ENCODE data around the gene CTRB2. TPM values are rescaled to one million over a fixed set of nuclear protein-coding genes. Genes with fewer than 3 reads are reported as not detected.

Gene CTRB2
- total RNA-seq, 1 experiment from 2014 or later, result not detected

DNA sequence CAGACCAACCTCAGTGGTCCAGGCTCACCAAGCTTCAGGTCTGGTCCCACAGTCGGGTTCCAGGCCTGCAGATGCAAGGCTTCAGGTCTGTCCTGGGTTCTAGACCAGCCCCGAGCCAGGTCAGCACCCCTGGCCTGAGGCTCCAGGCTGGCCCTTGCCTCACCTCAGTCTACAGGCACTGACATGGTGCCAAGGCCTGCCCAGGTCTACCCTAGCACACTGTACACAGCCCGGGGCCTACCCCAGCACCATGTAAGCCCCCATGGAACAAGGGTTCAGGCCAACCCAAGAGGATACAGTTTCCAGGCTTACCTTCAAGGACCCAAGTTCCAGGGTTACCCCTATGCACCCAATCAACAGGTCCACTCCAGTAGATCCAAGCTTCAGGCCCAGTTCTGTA, 31.9 kb downstream of the CTRB2 start:
- DNase-seq (ENCODE audit: low read depth), result no peak

DNA sequence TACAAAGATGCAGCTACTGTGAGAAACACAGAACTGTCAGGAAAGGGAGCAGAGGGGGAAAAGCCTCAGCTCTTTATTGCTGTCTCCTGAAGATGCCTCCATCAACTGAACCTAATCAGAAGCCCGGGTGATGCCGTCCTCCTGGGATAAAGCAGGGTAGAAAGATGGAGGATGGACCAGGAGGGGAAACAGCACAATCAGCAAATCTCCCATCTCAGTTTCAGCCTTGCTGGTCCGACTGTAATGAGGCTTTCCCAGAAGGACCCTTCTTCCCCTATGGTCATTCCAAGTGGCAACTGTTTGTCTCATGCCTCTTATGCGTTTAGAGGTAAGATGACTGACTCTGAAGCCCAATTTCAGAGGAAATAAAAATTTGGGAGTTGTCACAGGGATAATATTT, 34.4 kb downstream of the CTRB2 start:
- no peak for DNase-seq (ENCODE audit: low read depth)

DNA sequence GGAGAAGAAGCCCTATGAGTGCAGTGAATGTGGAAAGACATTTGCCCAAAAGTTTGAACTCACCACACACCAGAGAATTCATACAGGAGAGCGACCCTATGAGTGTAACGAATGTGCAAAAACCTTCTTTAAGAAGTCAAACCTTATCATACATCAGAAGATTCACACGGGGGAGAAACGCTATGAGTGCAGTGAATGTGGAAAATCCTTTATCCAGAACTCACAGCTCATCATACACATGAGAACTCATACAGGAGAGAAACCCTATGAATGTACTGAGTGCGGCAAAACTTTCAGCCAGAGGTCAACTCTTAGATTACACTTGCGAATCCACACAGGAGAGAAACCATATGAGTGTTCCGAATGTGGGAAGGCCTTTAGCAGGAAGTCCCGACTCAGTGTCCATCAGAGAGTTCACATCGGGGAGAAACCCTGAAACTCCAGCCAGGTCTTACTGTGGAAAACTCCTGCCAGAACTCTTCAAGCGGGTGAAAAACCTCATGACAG, 37.0 kb downstream of the CTRB2 start:
- DNase-seq (ENCODE audit: low read depth), result no peak

DNA sequence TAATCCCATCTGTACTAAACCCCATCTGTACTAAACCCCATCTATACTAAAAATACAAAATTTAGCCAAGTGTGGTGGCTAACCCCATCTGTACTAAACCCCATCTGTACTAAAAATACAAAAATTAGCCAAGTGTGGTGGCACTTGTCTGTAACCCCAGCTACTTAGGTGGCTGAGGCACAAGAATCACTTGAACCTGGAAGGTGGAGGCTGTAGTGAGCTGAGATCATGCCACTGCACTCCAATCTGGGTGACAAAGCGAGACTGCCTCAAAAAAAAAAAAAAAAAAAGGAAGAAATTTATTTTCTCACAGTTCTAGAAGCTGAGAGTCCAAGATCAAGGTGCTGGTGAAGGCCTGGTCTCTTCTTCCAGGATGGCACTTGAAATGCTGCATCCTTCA, 46.6 kb downstream of the CTRB2 start:
- no peak for DNase-seq (ENCODE audit: low read depth)

Other genes with a start within 250 kb of the CTRB2 start
- 3.8 and 9.4 TPM in 2 replicates for gene WDR59, start 222.0 kb downstream of the CTRB2 start, total RNA-seq (2014; rRNA removed; shearing (Covaris generic))
- 17.5 and 21.9 TPM in 2 replicates for gene ZNRF1, start 208.1 kb downstream of the CTRB2 start, total RNA-seq (2014; rRNA removed; shearing (Covaris generic))
- gene LDHD, start 90.4 kb downstream of the CTRB2 start, total RNA-seq (2014; rRNA removed; shearing (Covaris generic)), result not detected in 2 replicates
- gene ZFP1, start 58.6 kb downstream of the CTRB2 start, total RNA-seq (2014; rRNA removed; shearing (Covaris generic)), result 8.9 and 10.2 TPM in 2 replicates
- not detected in 2 replicates for gene CTRB1, start 11.8 kb upstream of the CTRB2 start, total RNA-seq (2014; rRNA removed; shearing (Covaris generic))
- 39.1 and 43.3 TPM in 2 replicates for gene BCAR1, start 44.5 kb upstream of the CTRB2 start, total RNA-seq (2014; rRNA removed; shearing (Covaris generic))
- 40.6 and 41.9 TPM in 2 replicates for gene CFDP1, start 226.3 kb upstream of the CTRB2 start, total RNA-seq (2014; rRNA removed; shearing (Covaris generic))